Fibroblast of villous mesenchyme (primary cell): ENCODE data around the gene ZFP42. TPM values are rescaled to one million over a fixed set of nuclear protein-coding genes. Genes with fewer than 3 reads are reported as not detected.

ENCODE experiments used
- DNase-seq: peaks from one replicate; pipeline ENCODE4 v3.0.0-alpha.2; 2010; ENCODE audit warnings: low read depth
- H3K4me3 ChIP-seq: 2 replicates; pipeline ENCODE4 v1.5.1; 2011; ENCODE audit warnings: low read depth, mild to moderate bottlenecking, low read length
- total RNA-seq: library from RNA; depleted of rRNA; stranded (reverse); fragments of >200 nt; gene quantifications from 2 replicates; pipeline ENCODE4 v1.2.3, GENCODE V29; 2012
- TF ChIP-seq, protein P1 (sequence below): IDR thresholded peaks from 2 replicates; pipeline ENCODE4 v1.5.1; 2012; ENCODE audit warnings: low read depth, mild to moderate bottlenecking, low read length; ENCODE audit not compliant: insufficient read depth

ZFP42 gene
- total RNA-seq, 1 donor: under 0.01 TPM

- TF ChIP-seq, protein P1, sequence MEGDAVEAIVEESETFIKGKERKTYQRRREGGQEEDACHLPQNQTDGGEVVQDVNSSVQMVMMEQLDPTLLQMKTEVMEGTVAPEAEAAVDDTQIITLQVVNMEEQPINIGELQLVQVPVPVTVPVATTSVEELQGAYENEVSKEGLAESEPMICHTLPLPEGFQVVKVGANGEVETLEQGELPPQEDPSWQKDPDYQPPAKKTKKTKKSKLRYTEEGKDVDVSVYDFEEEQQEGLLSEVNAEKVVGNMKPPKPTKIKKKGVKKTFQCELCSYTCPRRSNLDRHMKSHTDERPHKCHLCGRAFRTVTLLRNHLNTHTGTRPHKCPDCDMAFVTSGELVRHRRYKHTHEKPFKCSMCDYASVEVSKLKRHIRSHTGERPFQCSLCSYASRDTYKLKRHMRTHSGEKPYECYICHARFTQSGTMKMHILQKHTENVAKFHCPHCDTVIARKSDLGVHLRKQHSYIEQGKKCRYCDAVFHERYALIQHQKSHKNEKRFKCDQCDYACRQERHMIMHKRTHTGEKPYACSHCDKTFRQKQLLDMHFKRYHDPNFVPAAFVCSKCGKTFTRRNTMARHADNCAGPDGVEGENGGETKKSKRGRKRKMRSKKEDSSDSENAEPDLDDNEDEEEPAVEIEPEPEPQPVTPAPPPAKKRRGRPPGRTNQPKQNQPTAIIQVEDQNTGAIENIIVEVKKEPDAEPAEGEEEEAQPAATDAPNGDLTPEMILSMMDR: no peak
- no peak overlapping the region for H3K4me3 ChIP-seq
- DNase-seq: no peak
These were observed 7.2 kb downstream of the ZFP42 start for GRCh38 chr4:188002751-188003150.

- DNase-seq: no peak
- TF ChIP-seq, protein P1: no peak
- no peak overlapping the region for H3K4me3 ChIP-seq
These were observed 10.0 kb downstream of the ZFP42 start for GRCh38 chr4:188005561-188005960.

- TF ChIP-seq, protein P1: no peak
- DNase-seq: no peak
- H3K4me3 ChIP-seq: no peak overlapping the region
These were observed 10.8 kb downstream of the ZFP42 start for GRCh38 chr4:188006285-188006848.

- DNase-seq: peak; percentile 52
- TF ChIP-seq, protein P1: no peak
- no peak overlapping the region for H3K4me3 ChIP-seq
These were observed 12.8 kb downstream of the ZFP42 start for GRCh38 chr4:188008377-188008776.

- TF ChIP-seq, protein P1: no peak
- DNase-seq: no peak
- H3K4me3 ChIP-seq: no peak overlapping the region
These were observed 16.9 kb downstream of the ZFP42 start for GRCh38 chr4:188012426-188012945.

DNA sequence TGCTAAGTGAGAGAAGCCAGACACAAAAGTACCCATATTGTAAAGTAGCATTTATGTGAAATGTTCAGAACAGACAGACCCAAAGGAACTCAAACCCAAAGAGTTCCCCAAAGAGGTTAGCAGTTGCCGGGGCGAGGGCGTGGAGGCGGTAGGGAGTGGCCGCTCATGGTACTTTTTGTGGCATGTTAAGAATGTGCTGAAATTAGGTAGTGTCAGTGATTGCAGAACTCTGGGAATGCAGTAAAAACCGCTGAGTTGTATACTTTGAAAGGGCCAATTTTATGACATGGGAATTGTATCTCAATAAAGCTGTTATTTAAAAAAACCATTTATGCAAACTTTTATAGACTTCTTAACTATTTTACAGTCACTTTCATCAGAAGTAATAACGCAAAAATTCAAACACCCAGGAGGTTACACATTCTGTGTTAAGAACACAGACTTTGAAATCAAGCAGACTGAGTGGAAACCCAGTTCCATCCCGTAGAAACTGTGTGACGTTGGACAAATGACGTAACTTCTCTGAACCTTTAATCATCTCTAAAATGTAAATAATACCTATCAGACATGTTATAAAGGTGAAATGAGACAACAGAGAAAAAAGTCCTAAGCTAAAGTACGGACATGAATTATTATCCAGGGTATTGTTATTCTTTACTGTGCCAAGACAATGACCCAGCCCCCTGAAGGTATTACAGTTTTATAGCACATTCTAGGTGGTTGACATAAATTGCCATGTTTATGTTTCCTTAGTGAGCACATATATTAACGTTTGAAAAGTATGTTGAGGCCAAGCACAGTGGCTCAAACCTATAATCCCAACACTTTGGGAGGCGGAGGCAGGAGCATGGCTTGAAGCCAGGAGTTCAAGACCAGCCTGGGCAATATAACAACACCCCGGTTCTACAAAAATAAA lies 19.7 kb downstream of the ZFP42 start:
- TF ChIP-seq, protein P1: no peak
- no peak overlapping the region for H3K4me3 ChIP-seq
- peak; percentile 50 for DNase-seq
